SK-N-SH (cell line): Measurements from ENCODE around the gene SLC1A2. TPM values are rescaled to one million over a fixed set of nuclear protein-coding genes. Genes with fewer than 3 reads are reported as not detected.

ENCODE experiments used
- CTCF ChIA-PET: fragments of 300-600, 350-600 bp; formaldehyde crosslinking; extraction: SDS; loops from one replicate; lab custom pipeline; 2021; lab: Yijun Ruan, JAX
- POLR2A ChIA-PET: fragments of 350-600 bp; sonication (Branson Sonifier 250); formaldehyde crosslinking; extraction: SDS; loops from one replicate; lab custom pipeline; 2020; ENCODE audit warnings: antibody characterized with exemption, inconsistent platforms; lab: Yijun Ruan, JAX
- DNase-seq: peaks from one replicate; pipeline ENCODE4 v3.0.0; 2012
- H2AFZ ChIP-seq: fragments of 200-600 bp; sonication (generic); 2 replicates; pipeline ENCODE4 v1.8.1; 2016; ENCODE audit warnings: antibody characterized with exemption, mild to moderate bottlenecking, low read depth
- H3F3A ChIP-seq: fragments of 200-600 bp; sonication (generic); replicated peaks from 2 replicates; pipeline ENCODE3; 2016; ENCODE audit warnings: antibody characterized with exemption, mild to moderate bottlenecking; ENCODE audit not compliant: insufficient read depth
- H3K27ac ChIP-seq, 2 experiments: fragments of 200-500 bp in 1 of 2; fragments of 200-600 bp in 1 of 2; sonication (Bioruptor generic) in 1 of 2; sonication (generic), shearing (Covaris generic) in 1 of 2; 2 replicates each; pipeline versions ENCODE4 v1.5.1 to v1.6.1; 2014 to 2016; ENCODE audit warnings: low read depth in 2 of 2, inconsistent platforms in 1 of 2, low read length in 1 of 2, mild to moderate bottlenecking in 1 of 2, mixed read lengths in 1 of 2
- H3K27me3 ChIP-seq: fragments of 200-600 bp; sonication (generic), shearing (Covaris generic); 2 replicates; pipeline ENCODE4 v1.6.1; 2016; ENCODE audit warnings: mixed run types; ENCODE audit not compliant: insufficient read depth
- H3K36me3 ChIP-seq, 2 experiments: fragments of 200-500 bp in 1 of 2; fragments of 200-600 bp in 1 of 2; sonication (Bioruptor generic) in 1 of 2; sonication (generic) in 1 of 2; replicated peaks in 1 of 2; 2 replicates each; pipeline versions ENCODE3 to v1.5.1; 2014 to 2016; ENCODE audit warnings: low read length in 1 of 2, mild to moderate bottlenecking in 1 of 2; ENCODE audit not compliant: insufficient read depth in 2 of 2, control insufficient read depth in 1 of 2
- H3K4me1 ChIP-seq, 2 experiments: fragments of 200-500 bp in 1 of 2; fragments of 200-600 bp in 1 of 2; sonication (Bioruptor generic) in 1 of 2; sonication (generic), shearing (Covaris generic) in 1 of 2; 2 replicates each; pipeline versions ENCODE4 v1.5.1 to v1.6.1; 2014 to 2016; ENCODE audit warnings: low read depth in 1 of 2, low read length in 1 of 2, mixed run types in 1 of 2; ENCODE audit not compliant: insufficient read depth in 2 of 2, control insufficient read depth in 1 of 2
- H3K4me2 ChIP-seq: fragments of 200-600 bp; sonication (generic), shearing (Covaris generic); 2 replicates; pipeline ENCODE4 v1.6.1; 2017; ENCODE audit warnings: mixed run types
- H3K4me3 ChIP-seq, 2 experiments: fragments of 200-500 bp in 1 of 2; fragments of 200-600 bp in 1 of 2; sonication (Bioruptor generic) in 1 of 2; sonication (generic), shearing (Covaris generic) in 1 of 2; 2 replicates each; pipeline versions ENCODE4 v1.5.1 to v1.8.1; 2014 to 2016; ENCODE audit warnings: low read depth in 2 of 2, inconsistent platforms in 1 of 2, low read length in 1 of 2, mild to moderate bottlenecking in 1 of 2, mixed read lengths in 1 of 2, moderate library complexity in 1 of 2
- H3K79me2 ChIP-seq: fragments of 200-600 bp; sonication (generic); 2 replicates; pipeline ENCODE4 v1.8.1; 2017; ENCODE audit warnings: mild to moderate bottlenecking; ENCODE audit not compliant: insufficient read depth
- H3K9ac ChIP-seq: fragments of 200-600 bp; sonication (generic); 2 replicates; pipeline ENCODE4 v1.6.1; 2017; ENCODE audit warnings: mixed run types
- H3K9me2 ChIP-seq: fragments of 200-600 bp; sonication (generic); 2 replicates; pipeline ENCODE4 v1.6.1; 2017; ENCODE audit warnings: mixed run types
- H3K9me3 ChIP-seq: fragments of 200-600 bp; sonication (generic); 2 replicates; pipeline ENCODE4 v1.6.1; 2017; ENCODE audit warnings: mixed run types, mild to moderate bottlenecking, moderate library complexity
- H4K20me1 ChIP-seq: fragments of 200-600 bp; sonication (generic); 2 replicates; pipeline ENCODE4 v1.6.1; 2017; ENCODE audit warnings: mild to moderate bottlenecking, mixed run types; ENCODE audit not compliant: insufficient read depth
- CHD2 ChIP-seq: fragments of 150-350 bp; IDR thresholded peaks from 2 replicates; pipeline ENCODE4 v1.6.1; 2018; ENCODE audit warnings: low read length; ENCODE audit not compliant: partially characterized antibody
- ELF1 ChIP-seq: IDR thresholded peaks from 2 replicates; pipeline ENCODE4 v1.4.0; 2012
- EP300 ChIP-seq, 2 experiments: IDR thresholded peaks; 2 replicates each; pipeline versions ENCODE4 v1.4.0 to v1.6.1; 2012; ENCODE audit warnings: borderline replicate concordance in 1 of 2, low read depth in 1 of 2, low read length in 1 of 2
- FOSL2 ChIP-seq: IDR thresholded peaks from 2 replicates; pipeline ENCODE4 v1.4.0; 2012; ENCODE audit warnings: low read depth, mild to moderate bottlenecking, moderate library complexity, borderline replicate concordance
- GABPA ChIP-seq: IDR thresholded peaks from 2 replicates; pipeline ENCODE4 v1.4.0; 2012; ENCODE audit warnings: low read depth, mild to moderate bottlenecking
- MXI1 ChIP-seq: IDR thresholded peaks from 2 replicates; pipeline ENCODE4 v1.6.1; 2012; ENCODE audit warnings: mild to moderate bottlenecking, low read depth, low read length, improper control_type of control experiment
- POLR2AphosphoS5 ChIP-seq: IDR thresholded peaks from 2 replicates; pipeline ENCODE4 v1.6.1; 2012; ENCODE audit warnings: low read depth, low read length
- RFX5 ChIP-seq: IDR thresholded peaks from 2 replicates; pipeline ENCODE4 v1.6.1; 2012; ENCODE audit warnings: mild to moderate bottlenecking, improper control_type of control experiment, low read length
- RXRA ChIP-seq: IDR thresholded peaks from 2 replicates; pipeline ENCODE4 v1.4.0; 2012; ENCODE audit warnings: low read depth, mild to moderate bottlenecking, borderline replicate concordance
- SIN3A ChIP-seq: IDR thresholded peaks from 2 replicates; pipeline ENCODE4 v1.6.1; 2012; ENCODE audit warnings: low read depth, mild to moderate bottlenecking, low read length, moderate library complexity, borderline replicate concordance
- TAF1 ChIP-seq: IDR thresholded peaks from 2 replicates; pipeline ENCODE4 v1.6.1; 2012; ENCODE audit warnings: low read depth, mild to moderate bottlenecking, low read length, moderate library complexity, borderline replicate concordance
- ZBTB33 ChIP-seq: IDR thresholded peaks from 2 replicates; pipeline ENCODE4 v1.4.0; 2012; ENCODE audit warnings: low read depth, borderline replicate concordance
- WGBS: methylation state at CpG from one replicate; pipeline ENCODE4 v1.1.6; 2017; ENCODE audit warnings: low lambda C conversion rate; 5-methylcytosine and 5-hydroxymethylcytosine counted together
- polyA plus RNA-seq, 3 experiments: library from polyadenylated mRNA; depleted of rRNA; stranded (reverse); fragments of >200 nt; gene quantifications; 2 replicates each; pipeline ENCODE4 v1.2.3, GENCODE V29; 2012
- TF ChIP-seq, protein P1 (sequence below): IDR thresholded peaks from 2 replicates; pipeline ENCODE4 v1.4.0; 2012; ENCODE audit warnings: low read depth, borderline replicate concordance
- TF ChIP-seq, protein P2 (sequence below): IDR thresholded peaks from 2 replicates; pipeline ENCODE4 v1.6.1; 2012; ENCODE audit warnings: mild to moderate bottlenecking, low read depth, low read length, moderate library complexity

SLC1A2 gene
- polyA plus RNA-seq, 1 of the 3 experiments (the other 2 are of a cell fraction) = under 0.01 TPM

GRCh38 chr11:35389897-35390465, 29.4 kb downstream of the SLC1A2 start:
- Histone ChIP-seq H3K27ac (no peak overlapping the region), H3K9me3 (no peaks in the 10 kb centered on the region)
- TF ChIP-seq MXI1 (no peak), ZBTB33 (no peak), ELF1 (no peak), SIN3A (no peak), RFX5 (no peak), CHD2 (no peak), EP300 (IDR thresholded peaks at IDR 0.05; ENCODE audit: borderline replicate concordance in 1 of 2, low read depth in 1 of 2, low read length in 1 of 2) (no peak), TAF1 (no peak), GABPA (no peak), FOSL2 (no peak)
- TF ChIP-seq, all 33 proteins: peak for 0
- no peak for DNase-seq
- no peaks in the 10 kb centered on the region for H3K36me3 ChIP-seq
- no peaks in the 10 kb centered on the region for H4K20me1 ChIP-seq
- no peak overlapping the region for H3K9ac ChIP-seq
- no peak overlapping the region for H3K4me3 ChIP-seq
- H3K4me1 ChIP-seq = peaks cover 5 to 28% of the 10 kb centered on the region in 2 experiments; a peak in 2 of 4 replicates
- H2AFZ ChIP-seq = no peak overlapping the region
- ChIA-PET CTCF (interaction anchor here (0.6 to 10.6 kb wide), 6 partner anchors 12 to 469 kb away, joined by 4 to 59 read pairs (median 22); no protein-coding TSS in a partner anchor), POLR2A (no interaction called here)
- WGBS = 94% methylated on average over 6 of the region's 6 CpGs
- H3K9me2 ChIP-seq = no peaks in the 10 kb centered on the region
- H3K4me2 ChIP-seq = no peak overlapping the region
- no peaks in the 10 kb centered on the region for H3K27me3 ChIP-seq
- H3F3A ChIP-seq = no peaks in the 10 kb centered on the region
- H3K79me2 ChIP-seq = no peaks in the 10 kb centered on the region

DNA sequence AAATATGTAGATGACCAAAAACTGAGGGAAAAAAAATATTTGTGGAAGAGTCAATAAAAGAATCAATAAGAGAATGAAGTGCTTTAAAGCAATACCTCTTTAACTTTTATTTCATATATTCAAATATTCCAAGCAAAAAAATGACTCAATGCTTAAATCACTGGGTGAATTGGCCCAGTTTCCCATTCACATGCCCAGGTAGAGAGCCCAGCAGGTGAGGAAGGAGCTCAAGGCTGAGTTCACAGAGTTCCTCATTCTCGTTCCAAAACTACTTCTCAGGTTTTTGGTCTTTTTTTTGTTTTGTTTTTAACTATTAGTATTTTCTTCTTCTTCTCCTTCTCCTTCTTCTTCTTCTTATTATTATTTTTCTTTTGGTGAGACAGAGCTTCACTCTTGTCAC, 30.2 kb downstream of the SLC1A2 start:
- no peaks in the 10 kb centered on the region for H3K9me2 ChIP-seq
- H3K9me3 ChIP-seq = no peaks in the 10 kb centered on the region
- no peak overlapping the region for H3K9ac ChIP-seq
- H3K4me1 ChIP-seq = peaks cover 5 to 28% of the 10 kb centered on the region in 2 experiments; a peak in 2 of 4 replicates
- no peaks in the 10 kb centered on the region for H3K27me3 ChIP-seq
- DNase-seq = no peak
- no peak overlapping the region for H3K27ac ChIP-seq
- 94% methylated on average over 1 of the region's 1 CpG for WGBS
- peaks cover 4% of the 10 kb centered on the region for H3F3A ChIP-seq
- ChIA-PET CTCF (interaction anchor here (1.1 to 10.6 kb wide), 5 partner anchors 11 to 877 kb away, joined by 4 to 59 read pairs (median 13); no protein-coding TSS in a partner anchor), POLR2A (no interaction called here)
- TF ChIP-seq RXRA (no peak), POLR2AphosphoS5 (no peak)
- TF ChIP-seq, protein P1, sequence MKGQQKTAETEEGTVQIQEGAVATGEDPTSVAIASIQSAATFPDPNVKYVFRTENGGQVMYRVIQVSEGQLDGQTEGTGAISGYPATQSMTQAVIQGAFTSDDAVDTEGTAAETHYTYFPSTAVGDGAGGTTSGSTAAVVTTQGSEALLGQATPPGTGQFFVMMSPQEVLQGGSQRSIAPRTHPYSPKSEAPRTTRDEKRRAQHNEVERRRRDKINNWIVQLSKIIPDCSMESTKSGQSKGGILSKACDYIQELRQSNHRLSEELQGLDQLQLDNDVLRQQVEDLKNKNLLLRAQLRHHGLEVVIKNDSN = no peak
- TF ChIP-seq, protein P2, sequence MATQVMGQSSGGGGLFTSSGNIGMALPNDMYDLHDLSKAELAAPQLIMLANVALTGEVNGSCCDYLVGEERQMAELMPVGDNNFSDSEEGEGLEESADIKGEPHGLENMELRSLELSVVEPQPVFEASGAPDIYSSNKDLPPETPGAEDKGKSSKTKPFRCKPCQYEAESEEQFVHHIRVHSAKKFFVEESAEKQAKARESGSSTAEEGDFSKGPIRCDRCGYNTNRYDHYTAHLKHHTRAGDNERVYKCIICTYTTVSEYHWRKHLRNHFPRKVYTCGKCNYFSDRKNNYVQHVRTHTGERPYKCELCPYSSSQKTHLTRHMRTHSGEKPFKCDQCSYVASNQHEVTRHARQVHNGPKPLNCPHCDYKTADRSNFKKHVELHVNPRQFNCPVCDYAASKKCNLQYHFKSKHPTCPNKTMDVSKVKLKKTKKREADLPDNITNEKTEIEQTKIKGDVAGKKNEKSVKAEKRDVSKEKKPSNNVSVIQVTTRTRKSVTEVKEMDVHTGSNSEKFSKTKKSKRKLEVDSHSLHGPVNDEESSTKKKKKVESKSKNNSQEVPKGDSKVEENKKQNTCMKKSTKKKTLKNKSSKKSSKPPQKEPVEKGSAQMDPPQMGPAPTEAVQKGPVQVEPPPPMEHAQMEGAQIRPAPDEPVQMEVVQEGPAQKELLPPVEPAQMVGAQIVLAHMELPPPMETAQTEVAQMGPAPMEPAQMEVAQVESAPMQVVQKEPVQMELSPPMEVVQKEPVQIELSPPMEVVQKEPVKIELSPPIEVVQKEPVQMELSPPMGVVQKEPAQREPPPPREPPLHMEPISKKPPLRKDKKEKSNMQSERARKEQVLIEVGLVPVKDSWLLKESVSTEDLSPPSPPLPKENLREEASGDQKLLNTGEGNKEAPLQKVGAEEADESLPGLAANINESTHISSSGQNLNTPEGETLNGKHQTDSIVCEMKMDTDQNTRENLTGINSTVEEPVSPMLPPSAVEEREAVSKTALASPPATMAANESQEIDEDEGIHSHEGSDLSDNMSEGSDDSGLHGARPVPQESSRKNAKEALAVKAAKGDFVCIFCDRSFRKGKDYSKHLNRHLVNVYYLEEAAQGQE = no peak
- no peaks in the 10 kb centered on the region for H3K79me2 ChIP-seq
- no peaks in the 10 kb centered on the region for H3K36me3 ChIP-seq
- no peaks in the 10 kb centered on the region for H4K20me1 ChIP-seq
- no peak overlapping the region for H3K4me2 ChIP-seq
- no peak overlapping the region for H2AFZ ChIP-seq
- no peak overlapping the region for H3K4me3 ChIP-seq
